ENCODE measurements around the gene C19orf25.

Gene C19orf25

GRCh38 chr19:1451916-1452801 lies 26.9 kb downstream of the C19orf25 start:
- DNase-seq (ENCODE audit: low read depth), result no peak
- H3K4me3 ChIP-seq (replicated peaks; ENCODE audit: low read depth, low read length), result no peak overlapping the region
- TF ChIP-seq, protein P1, sequence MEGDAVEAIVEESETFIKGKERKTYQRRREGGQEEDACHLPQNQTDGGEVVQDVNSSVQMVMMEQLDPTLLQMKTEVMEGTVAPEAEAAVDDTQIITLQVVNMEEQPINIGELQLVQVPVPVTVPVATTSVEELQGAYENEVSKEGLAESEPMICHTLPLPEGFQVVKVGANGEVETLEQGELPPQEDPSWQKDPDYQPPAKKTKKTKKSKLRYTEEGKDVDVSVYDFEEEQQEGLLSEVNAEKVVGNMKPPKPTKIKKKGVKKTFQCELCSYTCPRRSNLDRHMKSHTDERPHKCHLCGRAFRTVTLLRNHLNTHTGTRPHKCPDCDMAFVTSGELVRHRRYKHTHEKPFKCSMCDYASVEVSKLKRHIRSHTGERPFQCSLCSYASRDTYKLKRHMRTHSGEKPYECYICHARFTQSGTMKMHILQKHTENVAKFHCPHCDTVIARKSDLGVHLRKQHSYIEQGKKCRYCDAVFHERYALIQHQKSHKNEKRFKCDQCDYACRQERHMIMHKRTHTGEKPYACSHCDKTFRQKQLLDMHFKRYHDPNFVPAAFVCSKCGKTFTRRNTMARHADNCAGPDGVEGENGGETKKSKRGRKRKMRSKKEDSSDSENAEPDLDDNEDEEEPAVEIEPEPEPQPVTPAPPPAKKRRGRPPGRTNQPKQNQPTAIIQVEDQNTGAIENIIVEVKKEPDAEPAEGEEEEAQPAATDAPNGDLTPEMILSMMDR (IDR thresholded peaks at IDR 0.05; ENCODE audit: low read length, missing control alignments), result no peak

GRCh38 chr19:1450735-1451731 lies 28.0 kb downstream of the C19orf25 start:
- H3K4me3 ChIP-seq (replicated peaks; ENCODE audit: low read depth, low read length), result no peak overlapping the region
- TF ChIP-seq, protein P1 (IDR thresholded peaks at IDR 0.05; ENCODE audit: low read length, missing control alignments), result no peak
- no peak for DNase-seq (ENCODE audit: low read depth)

DNA sequence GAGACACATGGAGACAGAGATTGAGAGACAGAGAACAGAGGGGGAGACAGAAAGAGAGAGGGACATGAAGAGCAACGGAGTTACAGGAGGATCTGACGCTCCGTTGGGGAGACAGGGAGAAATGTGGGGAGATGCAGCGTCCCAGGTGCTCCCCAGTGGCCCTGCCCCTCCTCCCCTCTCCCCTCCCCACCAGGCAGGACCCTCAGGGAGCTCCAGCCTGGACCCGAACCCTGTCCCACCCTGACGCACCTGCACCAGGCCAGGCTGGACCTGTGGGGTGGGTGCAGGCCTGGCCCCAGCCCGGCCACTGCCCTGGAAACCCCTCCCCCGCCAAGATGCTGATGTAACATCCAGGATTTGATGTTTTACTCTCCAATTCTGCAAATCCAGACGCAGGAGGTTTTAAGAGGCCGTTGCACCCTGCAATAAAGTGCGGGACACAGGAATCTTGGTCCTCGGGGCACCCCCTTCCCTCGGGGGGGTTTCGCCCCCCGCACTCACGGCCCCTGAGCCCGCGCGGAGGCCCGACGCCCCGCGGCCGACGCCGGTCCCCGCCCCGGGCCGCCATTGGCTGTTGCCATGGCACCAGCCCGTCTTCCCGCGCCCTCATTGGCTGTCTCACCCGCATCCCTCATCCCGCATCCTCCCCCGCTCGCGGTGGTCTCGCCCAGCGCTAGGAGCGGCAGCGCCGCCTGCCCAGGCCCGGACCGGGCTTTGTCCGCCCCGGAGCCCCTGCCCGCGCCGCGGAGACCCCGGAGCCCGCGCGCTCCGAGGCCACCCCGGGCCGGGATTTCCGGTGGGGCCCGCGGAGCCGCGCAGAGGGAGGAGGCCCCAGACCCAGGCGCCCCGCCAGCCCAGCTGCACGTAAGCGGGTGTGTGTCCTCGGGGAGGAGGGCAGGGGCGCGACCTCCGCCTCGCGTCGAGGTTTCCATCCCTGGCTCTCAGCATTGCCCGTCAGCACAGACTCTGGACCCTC lies 29.3 kb downstream of the C19orf25 start, which contains the start of gene APC2:
Gene APC2, plus strand, starts transcription at position 655 of the 976 bp plus-strand sequence. CDS start 2,881 bp downstream, outside the sequence.
- no peak for DNase-seq (ENCODE audit: low read depth)
- H3K4me3 ChIP-seq (replicated peaks; ENCODE audit: low read depth, low read length), result no peak within 1 kb of the TSS
- TF ChIP-seq, protein P1 (IDR thresholded peaks at IDR 0.05; ENCODE audit: low read length, missing control alignments), result no peak

DNA sequence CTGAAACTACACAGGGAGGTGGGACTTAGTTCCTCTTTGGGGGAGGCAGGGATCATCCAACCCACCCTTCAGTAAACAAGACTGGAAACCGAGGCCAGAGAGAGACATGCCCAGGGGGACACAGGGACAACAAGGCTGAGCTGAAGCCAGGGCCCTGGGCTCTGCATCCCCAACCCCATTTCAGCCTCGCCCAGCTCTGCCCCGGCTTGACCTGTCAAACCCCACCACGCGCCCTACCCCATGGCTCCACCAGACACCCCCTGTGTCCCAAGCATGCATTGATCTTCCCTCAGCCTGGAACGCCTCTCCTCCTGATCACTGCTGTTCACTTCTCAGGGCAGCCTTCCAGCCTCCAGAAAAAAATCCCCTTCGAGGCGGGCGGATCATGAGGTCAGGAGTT lies 31.1 kb downstream of the C19orf25 start:
- DNase-seq (ENCODE audit: low read depth), result no peak
- no peak overlapping the region for H3K4me3 ChIP-seq (replicated peaks; ENCODE audit: low read depth, low read length)
- TF ChIP-seq, protein P1 (IDR thresholded peaks at IDR 0.05; ENCODE audit: low read length, missing control alignments), result no peak

DNA sequence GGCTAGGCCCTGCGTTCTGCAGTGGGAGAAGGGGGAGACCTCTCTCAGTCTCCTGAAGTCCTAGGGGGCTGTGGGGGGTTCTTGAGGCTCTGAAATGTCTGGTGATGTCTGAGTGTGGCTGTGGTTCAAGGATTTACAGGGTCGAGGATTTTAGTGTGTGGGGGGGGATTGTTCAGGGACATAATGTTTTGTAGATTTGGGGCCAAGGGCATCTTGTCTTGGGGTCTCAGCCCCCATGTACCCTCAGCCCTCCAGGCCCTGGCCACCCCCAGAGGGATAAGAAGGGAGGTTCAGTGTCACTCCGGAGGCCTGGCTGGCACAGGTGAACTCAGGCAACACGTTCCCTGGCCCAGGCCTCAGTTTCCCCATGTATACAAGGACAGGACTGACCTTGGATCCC lies 31.5 kb downstream of the C19orf25 start:
- DNase-seq (ENCODE audit: low read depth), result no peak
- TF ChIP-seq, protein P1 (IDR thresholded peaks at IDR 0.05; ENCODE audit: low read length, missing control alignments), result no peak
- H3K4me3 ChIP-seq (replicated peaks; ENCODE audit: low read depth, low read length), result no peak overlapping the region
